HG03575 (cell line): ENCODE measurements around the gene CTIF.

Experiments
- ATAC-seq: cut with Tn5 transposase; IDR thresholded peaks from one replicate; pipeline ENCODE4 v1.9.1; 2021; ENCODE audit not compliant: unreplicated experiment, insufficient number of reproducible peaks, low FRiP score; ENCODE audit errors: extremely low read depth

Gene CTIF

DNA sequence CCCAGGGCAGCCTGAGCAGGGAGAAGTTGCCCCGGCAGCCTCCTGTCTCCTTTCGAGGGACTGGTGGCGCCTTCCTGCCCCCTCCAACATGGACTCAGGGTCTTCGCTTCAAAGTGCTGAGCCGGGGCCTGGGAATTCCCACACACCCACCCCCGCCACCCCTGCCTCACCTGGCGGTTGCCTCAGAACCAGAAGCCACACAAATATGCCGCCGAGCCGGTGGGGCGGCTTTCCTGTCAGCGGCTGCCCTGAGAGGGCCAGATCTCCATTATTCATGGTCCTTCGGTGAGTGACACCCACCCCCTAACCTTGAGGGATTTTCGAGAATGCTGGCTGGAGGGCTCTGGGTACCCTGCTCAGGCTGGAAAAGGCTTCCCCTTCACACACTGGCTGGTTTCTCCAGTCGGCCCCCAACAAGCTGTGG is 340.2 kb downstream of the CTIF start:
- no peak for ATAC-seq

GRCh38 chr18:48880931-48881330 is 342.1 kb downstream of the CTIF start:
- no peak for ATAC-seq

DNA sequence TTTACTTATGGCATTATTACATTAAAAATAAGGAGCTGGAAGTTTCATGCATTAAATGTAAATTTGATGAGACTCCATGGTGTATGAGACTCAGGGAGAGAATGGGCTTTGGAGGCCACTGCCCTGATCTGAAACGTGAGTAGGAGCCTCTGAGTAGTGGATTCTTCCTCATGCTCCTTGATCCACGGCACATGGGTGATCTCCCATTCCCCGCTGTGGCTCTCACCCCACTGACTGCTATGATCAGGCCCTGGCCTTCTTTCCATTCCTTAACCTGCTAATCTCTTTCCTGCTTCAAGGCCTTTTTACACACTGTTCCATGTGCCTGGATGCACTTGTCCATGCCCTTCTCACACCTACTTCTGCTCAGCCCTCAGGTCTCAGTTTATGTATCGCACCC is 343.5 kb downstream of the CTIF start:
- no peak for ATAC-seq

DNA sequence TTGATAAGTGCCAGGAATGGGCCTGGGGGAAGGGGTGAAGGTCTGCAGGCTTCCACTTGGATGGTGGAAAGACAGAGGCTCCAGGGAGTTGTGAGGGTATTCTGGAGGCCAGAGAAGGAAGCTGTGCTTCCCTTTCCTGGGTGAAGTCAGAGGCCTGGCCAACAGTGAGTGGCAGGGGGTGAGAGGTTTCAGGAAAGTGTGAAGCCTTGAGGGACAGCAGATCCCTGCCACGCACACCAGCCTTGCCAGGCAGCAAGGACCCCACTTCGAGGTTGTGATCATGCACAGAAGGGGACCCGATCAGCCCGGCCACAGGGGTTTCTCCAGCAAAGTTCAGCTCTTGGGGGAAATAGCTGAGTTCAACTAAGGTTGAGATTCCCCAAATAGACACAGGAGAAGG is 345.5 kb downstream of the CTIF start:
- no peak for ATAC-seq

- no peak for ATAC-seq
Observed at GRCh38 chr18:48884771-48885170, 345.9 kb downstream of the CTIF start.

DNA sequence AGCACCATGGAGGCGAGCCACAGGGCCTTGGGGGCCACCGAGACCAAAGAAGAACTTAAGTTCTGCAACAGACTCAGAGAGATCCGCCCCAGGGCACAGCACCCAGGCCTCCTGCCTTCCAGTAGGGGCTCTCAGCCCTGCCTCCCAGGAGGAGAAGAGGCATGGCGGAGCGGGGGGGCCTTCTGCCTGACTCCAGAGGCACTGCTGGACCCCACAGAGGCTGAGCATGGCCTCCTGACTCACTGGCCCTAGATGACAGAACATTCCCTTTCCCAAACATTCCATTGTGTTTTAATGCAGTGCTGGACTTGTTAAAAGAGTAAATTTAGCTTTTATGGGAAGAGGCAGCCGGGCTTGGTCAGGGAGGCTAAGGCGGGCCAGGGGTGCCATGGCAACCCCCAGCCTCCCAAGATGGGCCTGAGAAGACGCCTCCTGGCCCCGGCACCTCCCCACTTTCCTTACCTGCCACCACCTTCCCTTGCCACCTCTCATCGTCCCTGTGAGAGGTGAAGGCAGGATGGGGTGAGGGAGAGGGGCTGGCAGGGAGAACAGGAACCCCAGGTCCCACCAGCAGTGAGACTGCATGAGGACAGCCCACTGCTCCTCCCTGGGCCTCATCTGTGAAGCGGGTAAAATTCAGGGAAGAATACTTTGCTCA is 346.6 kb downstream of the CTIF start:
- no peak for ATAC-seq

- ATAC-seq: no peak
Observed at GRCh38 chr18:48885924-48886400, 347.1 kb downstream of the CTIF start.

DNA sequence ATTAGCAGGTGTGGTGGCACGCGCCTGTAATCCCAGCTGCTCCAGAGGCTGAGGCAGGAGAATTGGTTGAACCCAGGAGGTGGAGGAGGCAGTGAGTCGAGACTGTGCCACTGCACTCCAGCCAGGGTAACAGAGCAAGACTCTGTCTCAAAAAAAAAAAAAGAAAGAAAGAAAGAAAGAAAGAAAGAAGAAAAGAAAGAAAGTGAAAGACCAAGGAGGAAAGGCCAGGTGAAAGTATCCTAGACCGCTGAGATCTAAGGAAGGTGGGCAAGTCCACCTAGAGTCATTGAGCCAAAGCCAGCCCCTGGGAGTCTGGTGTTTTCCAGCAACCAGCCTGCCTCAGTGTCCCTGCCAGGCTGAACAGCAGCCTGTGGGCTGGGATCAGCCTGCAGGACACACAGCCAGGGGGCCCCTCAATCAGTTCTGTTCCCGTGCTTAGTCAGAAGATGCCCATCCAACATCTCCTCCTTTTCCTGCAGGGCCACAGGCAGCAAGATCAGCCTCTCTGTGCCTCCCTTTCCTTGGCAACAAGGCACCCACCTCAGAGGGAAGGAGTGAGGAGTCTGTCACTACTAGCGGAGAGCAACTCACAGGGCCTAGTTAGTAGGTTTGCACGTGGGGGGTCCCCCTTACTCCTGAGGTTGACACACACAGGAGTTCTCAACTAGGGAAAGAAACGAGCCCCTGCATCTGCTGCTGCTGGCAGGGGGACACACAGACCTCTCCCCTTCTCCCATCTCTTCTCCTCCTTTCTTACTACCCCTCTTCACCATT is 347.9 kb downstream of the CTIF start:
- ATAC-seq: no peak

GRCh38 chr18:48887294-48887904 is 348.6 kb downstream of the CTIF start:
- ATAC-seq: no peak

- ATAC-seq: no peak
Observed at GRCh38 chr18:48887905-48888772, 349.3 kb downstream of the CTIF start.

- ATAC-seq: no peak
Observed at GRCh38 chr18:48888773-48889080, 349.9 kb downstream of the CTIF start.

GRCh38 chr18:48889115-48889941 is 350.5 kb downstream of the CTIF start:
- ATAC-seq: no peak

DNA sequence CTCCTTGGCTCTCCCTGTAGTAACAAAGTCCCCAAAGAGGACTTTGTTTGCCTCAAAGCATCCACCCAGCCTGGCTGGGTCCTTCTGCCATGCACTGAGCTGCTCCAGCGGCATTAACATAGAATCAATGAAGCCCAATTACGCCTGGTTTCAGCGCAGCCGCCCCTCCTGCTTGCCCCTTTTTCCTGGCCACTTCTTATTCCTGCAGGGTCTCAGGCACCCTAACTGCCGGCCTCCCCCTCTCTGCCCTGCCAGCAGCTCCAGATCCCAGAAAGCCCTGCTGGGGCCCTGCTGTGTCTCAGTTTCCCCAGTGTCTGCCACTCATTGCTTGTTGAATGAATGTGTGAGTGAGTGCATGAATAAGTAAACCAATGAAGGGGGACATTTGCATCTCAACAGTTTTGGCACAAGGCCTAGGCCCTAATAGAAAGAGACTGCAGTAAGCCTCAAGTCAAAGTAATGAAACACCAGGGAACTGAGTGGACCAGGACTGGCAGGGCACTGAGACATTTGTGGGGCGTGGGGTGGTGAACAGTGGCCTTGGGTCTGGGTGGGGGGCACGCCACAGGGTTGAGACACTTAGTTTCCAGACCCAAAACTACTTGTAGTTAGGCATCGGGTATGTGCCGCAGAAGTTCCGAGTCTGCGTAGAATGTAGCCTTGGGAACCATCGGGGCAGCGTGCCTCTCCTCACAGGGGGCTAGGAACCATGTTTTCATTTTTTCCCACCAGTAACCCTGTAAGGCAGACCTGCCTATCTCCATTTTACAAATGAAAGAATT is 351.3 kb downstream of the CTIF start:
- no peak for ATAC-seq

GRCh38 chr18:48891721-48892120 is 352.9 kb downstream of the CTIF start:
- ATAC-seq: no peak

GRCh38 chr18:48892146-48892855 is 353.5 kb downstream of the CTIF start:
- ATAC-seq: no peak

DNA sequence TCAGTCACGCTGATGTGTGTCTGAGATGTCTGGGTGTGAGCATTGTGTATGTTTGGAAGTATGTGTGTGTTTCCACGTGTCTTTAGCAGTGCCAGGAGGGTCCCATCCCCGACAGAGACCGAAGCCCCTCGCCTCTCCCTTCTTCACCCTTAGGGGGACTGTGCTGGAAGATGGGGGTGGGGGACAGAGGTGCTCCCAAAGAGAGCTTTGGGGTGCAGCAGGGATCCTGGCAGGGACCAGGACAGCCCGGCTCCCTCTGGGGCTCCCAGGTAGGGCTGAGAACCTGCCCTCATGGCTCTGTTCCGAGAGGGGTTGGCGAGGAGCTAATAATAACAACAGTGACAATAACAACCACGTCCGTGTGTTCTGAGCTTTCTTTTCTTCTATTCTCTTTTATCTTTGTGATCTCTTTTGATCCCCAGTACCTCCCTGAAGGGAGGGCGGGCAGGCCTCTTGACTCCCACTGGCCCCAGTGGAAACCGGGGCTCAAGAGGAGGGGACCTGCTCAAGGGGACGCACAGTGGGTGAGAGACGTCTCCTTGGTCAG is 354.3 kb downstream of the CTIF start:
- ATAC-seq: no peak
